Lower leg skin (tissue), 3 donors: Measurements from ENCODE around the gene PLB1.

Experiments used
- CTCF ChIP-seq, 3 donors: fragments of 450-650 bp; IDR thresholded peaks; one replicate each; pipeline ENCODE4 v1.5.1; 2016; ENCODE audit warnings: antibody characterized with exemption in 3 of 3, mild to moderate bottlenecking in 3 of 3, moderate library complexity in 2 of 3
- POLR2A ChIP-seq, 2 donors: fragments of 450-650 bp; IDR thresholded peaks; one replicate each; pipeline ENCODE4 v1.6.1; 2016 to 2017; ENCODE audit warnings: antibody characterized with exemption in 2 of 2, mild to moderate bottlenecking in 1 of 2, moderate library complexity in 1 of 2

GRCh38 chr2:28450901-28451565 is 44.8 kb upstream of the PLB1 start:
- no peak for TF ChIP-seq POLR2A (IDR thresholded peaks at IDR 0.05)
- TF ChIP-seq CTCF (IDR thresholded peaks at IDR 0.05) = no peak
